ENCODE measurements around the gene PHB1.

The PHB1 gene

DNA sequence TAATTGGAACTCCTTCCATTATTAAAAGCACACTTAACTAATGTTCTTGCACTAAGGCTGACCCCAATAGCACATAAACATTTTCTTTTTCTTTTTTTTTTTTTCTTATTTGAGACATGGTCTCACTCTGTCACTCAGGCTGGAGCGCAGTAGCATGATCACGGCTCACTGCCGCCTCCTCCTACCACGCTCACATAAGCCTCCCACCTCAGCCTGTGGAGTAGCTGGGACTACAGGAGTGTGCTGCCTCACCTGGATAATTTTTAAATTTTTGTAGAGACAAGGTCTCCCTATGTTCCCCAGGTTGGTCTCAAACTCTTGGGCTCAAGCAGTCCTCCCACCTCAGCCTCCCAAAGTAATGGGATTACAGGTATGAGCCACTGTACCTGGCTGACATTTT is 51.4 kb downstream of the PHB1 start:
- Histone ChIP-seq H3K4me1 (peaks cover 0 to 26% (median 11%) of the 10 kb centered on the region in 4 donors), H3K9me3 (no peaks in the 10 kb centered on the region), H3K4me3 (no peak overlapping the region), H3K36me3 (no peaks in the 10 kb centered on the region), H3K27ac (peak overlapping the region in 1 of 2 donors; percentile 92), H3K27me3 (no peaks in the 10 kb centered on the region)
- no peak for DNase-seq
- intact Hi-C loops (cut with DNase I; ENCODE audit: low total_unique reads): no loop called here
- TF ChIP-seq, protein P1, sequence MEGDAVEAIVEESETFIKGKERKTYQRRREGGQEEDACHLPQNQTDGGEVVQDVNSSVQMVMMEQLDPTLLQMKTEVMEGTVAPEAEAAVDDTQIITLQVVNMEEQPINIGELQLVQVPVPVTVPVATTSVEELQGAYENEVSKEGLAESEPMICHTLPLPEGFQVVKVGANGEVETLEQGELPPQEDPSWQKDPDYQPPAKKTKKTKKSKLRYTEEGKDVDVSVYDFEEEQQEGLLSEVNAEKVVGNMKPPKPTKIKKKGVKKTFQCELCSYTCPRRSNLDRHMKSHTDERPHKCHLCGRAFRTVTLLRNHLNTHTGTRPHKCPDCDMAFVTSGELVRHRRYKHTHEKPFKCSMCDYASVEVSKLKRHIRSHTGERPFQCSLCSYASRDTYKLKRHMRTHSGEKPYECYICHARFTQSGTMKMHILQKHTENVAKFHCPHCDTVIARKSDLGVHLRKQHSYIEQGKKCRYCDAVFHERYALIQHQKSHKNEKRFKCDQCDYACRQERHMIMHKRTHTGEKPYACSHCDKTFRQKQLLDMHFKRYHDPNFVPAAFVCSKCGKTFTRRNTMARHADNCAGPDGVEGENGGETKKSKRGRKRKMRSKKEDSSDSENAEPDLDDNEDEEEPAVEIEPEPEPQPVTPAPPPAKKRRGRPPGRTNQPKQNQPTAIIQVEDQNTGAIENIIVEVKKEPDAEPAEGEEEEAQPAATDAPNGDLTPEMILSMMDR (IDR thresholded peaks at IDR 0.05): no peak

GRCh38 chr17:49362723-49363117 is 52.0 kb downstream of the PHB1 start:
- Histone ChIP-seq H3K9me3 (no peaks in the 10 kb centered on the region), H3K27ac (peak overlapping the region; percentile 83 to 92), H3K36me3 (no peaks in the 10 kb centered on the region), H3K4me1 (peaks cover 0 to 26% (median 11%) of the 10 kb centered on the region in 4 donors), H3K27me3 (no peaks in the 10 kb centered on the region), H3K4me3 (peak overlapping the region; percentile 89)
- TF ChIP-seq, protein P1 (IDR thresholded peaks at IDR 0.05): no peak
- DNase-seq: no peak
- intact Hi-C loops (cut with DNase I; ENCODE audit: low total_unique reads): no loop called here

- peak within 1 kb of the TSS; percentile 89 for H3K4me3 ChIP-seq
- DNase-seq: peak; percentile 88 to 95
- no peaks in the 10 kb centered on the region for H3K9me3 ChIP-seq
- peaks cover 0 to 26% (median 11%) of the 10 kb centered on the region in 4 donors for H3K4me1 ChIP-seq
- H3K36me3 ChIP-seq: no peaks in the 10 kb centered on the region
- H3K27ac ChIP-seq: peak within 1 kb of the TSS; percentile 83 to 92
- intact Hi-C loops (cut with DNase I; ENCODE audit: low total_unique reads): no loop called here
- H3K27me3 ChIP-seq: no peaks in the 10 kb centered on the region
- TF ChIP-seq, protein P1 (IDR thresholded peaks at IDR 0.05): no peak
These were observed 52.6 kb downstream of the PHB1 start, which contains the start of gene ZNF652 for GRCh38 chr17:49361902-49362722. Gene ZNF652 (minus strand): TSS chr17:49362250. CDS start chr17:49317725, 44,525 bp downstream.

GRCh38 chr17:49361129-49361901 is 53.4 kb downstream of the PHB1 start:
- H3K9me3 ChIP-seq: no peaks in the 10 kb centered on the region
- no peaks in the 10 kb centered on the region for H3K27me3 ChIP-seq
- H3K4me3 ChIP-seq: peak overlapping the region; percentile 89
- DNase-seq: peak in 1 of 2 donors; percentile 68
- intact Hi-C loops (cut with DNase I; ENCODE audit: low total_unique reads): no loop called here
- peaks cover 0 to 26% (median 11%) of the 10 kb centered on the region in 4 donors for H3K4me1 ChIP-seq
- H3K36me3 ChIP-seq: no peaks in the 10 kb centered on the region
- H3K27ac ChIP-seq: peak overlapping the region; percentile 83 to 92
- TF ChIP-seq, protein P1 (IDR thresholded peaks at IDR 0.05): no peak

DNA sequence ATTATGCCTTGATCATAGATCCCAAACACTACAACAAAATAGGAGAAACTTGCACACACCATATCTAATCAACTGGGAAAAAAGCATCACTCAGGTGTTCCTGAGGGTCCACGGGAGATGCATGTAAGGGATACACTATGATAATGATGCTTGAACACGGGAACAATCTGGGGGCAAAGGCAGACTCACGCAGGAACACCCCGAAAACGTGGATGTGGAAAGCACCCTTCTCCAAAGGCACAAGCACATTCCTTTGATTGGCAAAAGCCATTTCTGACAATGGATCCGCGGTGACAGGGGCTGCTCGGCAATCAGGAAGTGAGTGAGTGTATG is 53.9 kb downstream of the PHB1 start:
- no peak for DNase-seq
- H3K27ac ChIP-seq: peak overlapping the region; percentile 83 to 92

More for the DNA sequence above, 53.9 kb downstream of the PHB1 start:
- Histone ChIP-seq H3K4me3 (peak overlapping the region; percentile 89), H3K27me3 (no peaks in the 10 kb centered on the region), H3K36me3 (no peaks in the 10 kb centered on the region), H3K4me1 (peaks cover 0 to 26% (median 11%) of the 10 kb centered on the region in 4 donors), H3K9me3 (no peaks in the 10 kb centered on the region)
- intact Hi-C loops (cut with DNase I; ENCODE audit: low total_unique reads): no loop called here
- TF ChIP-seq, protein P1 (IDR thresholded peaks at IDR 0.05): no peak
